K562 (cell line): Measurements from ENCODE around the gene CYTH1. TPM values are rescaled to one million over a fixed set of nuclear protein-coding genes. Genes with fewer than 3 reads are reported as not detected.

Experiments
- BCOR ChIP-seq: fragments of 450-650 bp; IDR thresholded peaks from 2 replicates; pipeline ENCODE4 v1.6.1; 2016
- ERF ChIP-seq: fragments of 450-650 bp; formaldehyde crosslinking; IDR thresholded peaks from 2 replicates; pipeline ENCODE4 v1.4.0; 2020; ENCODE audit warnings: mild to moderate bottlenecking, mixed read lengths
- ESRRA ChIP-seq: fragments of 450-650 bp; IDR thresholded peaks from 2 replicates; pipeline ENCODE4 v1.6.1; 2014; ENCODE audit warnings: low read depth, mild to moderate bottlenecking, moderate library complexity, borderline replicate concordance
- MEIS2 ChIP-seq: fragments of 450-650 bp; IDR thresholded peaks from 2 replicates; pipeline ENCODE4 v1.6.1; 2014; ENCODE audit warnings: mild to moderate bottlenecking; ENCODE audit not compliant: partially characterized antibody
- NFE2 ChIP-seq: IDR thresholded peaks from 2 replicates; pipeline ENCODE4 v1.6.1; 2014; ENCODE audit warnings: antibody characterized with exemption, low read depth
- SMAD1 ChIP-seq: fragments of 150-350 bp; IDR thresholded peaks from 2 replicates; pipeline ENCODE4 v1.6.1; 2014; ENCODE audit warnings: low read length, low read depth; ENCODE audit not compliant: partially characterized antibody
- TAF7 ChIP-seq: fragments of 450-650 bp; IDR thresholded peaks from 2 replicates; pipeline ENCODE4 v1.6.1; 2016; ENCODE audit warnings: missing genetic modification characterization, missing compliant biosample characterization
- ZNF165 ChIP-seq: fragments of 250-450 bp; sonication (Bioruptor Pico); IDR thresholded peaks from 2 replicates; pipeline ENCODE4 v1.4.0; 2020; ENCODE audit warnings: borderline replicate concordance
- ZNF174 ChIP-seq: fragments of 250-450 bp; sonication (Bioruptor Pico); IDR thresholded peaks from 2 replicates; pipeline ENCODE4 v1.4.0; 2020; ENCODE audit warnings: mild to moderate bottlenecking
- ZNF384 ChIP-seq: IDR thresholded peaks from 2 replicates; pipeline ENCODE4 v1.6.1; 2012; ENCODE audit warnings: low read depth, low read length, improper control_type of control experiment
- polyA plus RNA-seq, 8 experiments: library from polyadenylated mRNA; depleted of rRNA in 4 of 8; stranded (reverse) in 5 of 8; unstranded in 3 of 8; fragments of >200 nt; fragmentation: Nextera tagmentation in 2 of 8; fragmentation: Illumina TruSeq in 1 of 8; extraction: Ambion mirVana in 2 of 8; extraction: Trizol in 1 of 8; gene quantifications; 2 replicates each; pipeline versions ENCODE4 v1.2.1 to v1.2.3, GENCODE V29; 2011 to 2014; ENCODE audit warnings: inconsistent platforms in 1 of 8, missing spikeins in 1 of 8
- total RNA-seq, 7 experiments: library from RNA; depleted of rRNA in 6 of 7; stranded (reverse); fragments of >200 nt in 6 of 7; fragmentation: Illumina TruSeq in 2 of 7; extraction: Trizol in 2 of 7; gene quantifications; 2 replicates each; pipeline versions ENCODE4 v1.2.1 to v1.2.3, GENCODE V29; 2011 to 2021; ENCODE audit warnings: low replicate concordance in 1 of 7
- TF ChIP-seq, protein P1 (sequence below): sonication (generic); formaldehyde crosslinking; IDR thresholded peaks from 2 replicates; pipeline ENCODE4 v1.8.1; 2023; ENCODE audit warnings: missing genetic modification reagents, mild to moderate bottlenecking, borderline replicate concordance
- TF ChIP-seq, protein P2 (sequence below): fragments of 450-650 bp; IDR thresholded peaks from 2 replicates; pipeline ENCODE4 v1.6.1; 2016
- TF ChIP-seq, protein P3 (sequence below): sonication (generic); formaldehyde crosslinking; IDR thresholded peaks from 2 replicates; pipeline ENCODE4 v1.8.1; 2023; ENCODE audit warnings: mild to moderate bottlenecking, missing genetic modification reagents

The CYTH1 gene
- total and polyA plus RNA-seq, 9 of the 15 experiments (the other 6 are each of a cell fraction or from before 2014, with no cell fraction given) = 0.52 to 27.7 (median 16.8) TPM

DNA sequence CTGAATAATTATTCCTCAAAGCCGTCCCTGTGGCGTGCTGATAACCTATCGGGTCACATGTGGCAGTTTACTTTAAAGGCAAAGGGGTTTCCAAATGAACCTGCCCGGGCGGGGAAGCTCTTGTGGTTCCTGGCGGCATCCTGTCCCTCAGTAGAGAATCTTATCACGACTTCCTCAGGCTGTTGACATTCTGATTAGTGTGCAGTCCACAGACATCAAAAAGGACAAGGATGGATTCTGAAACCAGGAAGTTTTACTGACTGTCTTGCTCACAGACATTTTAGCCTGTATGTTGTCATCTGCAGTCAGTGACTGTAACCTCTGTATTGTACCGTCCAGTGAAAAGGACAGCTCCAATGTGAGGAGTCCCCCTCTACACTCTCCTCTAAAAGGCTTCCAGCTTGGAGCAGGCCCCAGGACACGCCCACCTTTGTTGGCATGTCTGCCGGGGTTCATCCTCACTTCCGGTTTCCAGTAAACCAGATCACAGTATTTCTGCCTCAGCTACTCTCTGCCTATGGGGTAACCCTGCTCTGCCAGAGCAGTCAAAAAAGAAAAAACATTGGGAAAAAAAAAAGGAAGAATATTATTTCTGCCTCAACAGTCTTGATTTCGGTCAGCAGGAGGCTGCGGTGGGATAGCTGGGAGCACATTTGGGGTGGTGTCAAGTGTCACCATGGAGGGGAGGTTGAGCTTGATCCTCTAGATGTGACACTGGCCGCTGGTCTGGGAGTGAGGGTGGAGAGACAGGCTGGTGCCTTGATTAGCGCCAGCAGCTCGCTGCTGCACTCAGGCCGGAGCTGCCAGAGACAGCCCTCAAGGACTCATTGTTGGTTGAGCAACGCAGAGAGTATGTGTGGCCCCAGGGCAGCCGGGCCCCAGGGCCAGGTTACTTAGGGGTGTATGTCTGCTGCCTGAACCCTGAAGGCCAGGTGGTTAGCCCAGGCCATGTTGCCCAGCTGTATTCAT lies 115.8 kb downstream of the CYTH1 start (continued):
- TF ChIP-seq ZNF165 (CRISPR knock-in tag) (no peak), NFE2 (peak; percentile 39), ZNF384 (0 out of 2 replicates have a peak, but pooled peaks have one; percentile 42), ZNF174 (CRISPR knock-in tag) (no peak), MEIS2 (peak; percentile 94), TAF7 (peak; percentile 71), ESRRA (peak; percentile 92; the same call in 1 of the 2 replicates), BCOR (peak; percentile 95), ERF (CRISPR knock-in tag) (peak; percentile 68; the same call in 1 of the 2 replicates), SMAD1 (peak; percentile 89)
- TF ChIP-seq, protein P1, sequence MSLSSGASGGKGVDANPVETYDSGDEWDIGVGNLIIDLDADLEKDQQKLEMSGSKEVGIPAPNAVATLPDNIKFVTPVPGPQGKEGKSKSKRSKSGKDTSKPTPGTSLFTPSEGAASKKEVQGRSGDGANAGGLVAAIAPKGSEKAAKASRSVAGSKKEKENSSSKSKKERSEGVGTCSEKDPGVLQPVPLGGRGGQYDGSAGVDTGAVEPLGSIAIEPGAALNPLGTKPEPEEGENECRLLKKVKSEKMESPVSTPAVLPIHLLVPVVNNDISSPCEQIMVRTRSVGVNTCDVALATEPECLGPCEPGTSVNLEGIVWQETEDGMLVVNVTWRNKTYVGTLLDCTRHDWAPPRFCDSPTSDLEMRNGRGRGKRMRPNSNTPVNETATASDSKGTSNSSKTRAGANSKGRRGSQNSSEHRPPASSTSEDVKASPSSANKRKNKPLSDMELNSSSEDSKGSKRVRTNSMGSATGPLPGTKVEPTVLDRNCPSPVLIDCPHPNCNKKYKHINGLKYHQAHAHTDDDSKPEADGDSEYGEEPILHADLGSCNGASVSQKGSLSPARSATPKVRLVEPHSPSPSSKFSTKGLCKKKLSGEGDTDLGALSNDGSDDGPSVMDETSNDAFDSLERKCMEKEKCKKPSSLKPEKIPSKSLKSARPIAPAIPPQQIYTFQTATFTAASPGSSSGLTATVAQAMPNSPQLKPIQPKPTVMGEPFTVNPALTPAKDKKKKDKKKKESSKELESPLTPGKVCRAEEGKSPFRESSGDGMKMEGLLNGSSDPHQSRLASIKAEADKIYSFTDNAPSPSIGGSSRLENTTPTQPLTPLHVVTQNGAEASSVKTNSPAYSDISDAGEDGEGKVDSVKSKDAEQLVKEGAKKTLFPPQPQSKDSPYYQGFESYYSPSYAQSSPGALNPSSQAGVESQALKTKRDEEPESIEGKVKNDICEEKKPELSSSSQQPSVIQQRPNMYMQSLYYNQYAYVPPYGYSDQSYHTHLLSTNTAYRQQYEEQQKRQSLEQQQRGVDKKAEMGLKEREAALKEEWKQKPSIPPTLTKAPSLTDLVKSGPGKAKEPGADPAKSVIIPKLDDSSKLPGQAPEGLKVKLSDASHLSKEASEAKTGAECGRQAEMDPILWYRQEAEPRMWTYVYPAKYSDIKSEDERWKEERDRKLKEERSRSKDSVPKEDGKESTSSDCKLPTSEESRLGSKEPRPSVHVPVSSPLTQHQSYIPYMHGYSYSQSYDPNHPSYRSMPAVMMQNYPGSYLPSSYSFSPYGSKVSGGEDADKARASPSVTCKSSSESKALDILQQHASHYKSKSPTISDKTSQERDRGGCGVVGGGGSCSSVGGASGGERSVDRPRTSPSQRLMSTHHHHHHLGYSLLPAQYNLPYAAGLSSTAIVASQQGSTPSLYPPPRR = no peak
- TF ChIP-seq, protein P2, sequence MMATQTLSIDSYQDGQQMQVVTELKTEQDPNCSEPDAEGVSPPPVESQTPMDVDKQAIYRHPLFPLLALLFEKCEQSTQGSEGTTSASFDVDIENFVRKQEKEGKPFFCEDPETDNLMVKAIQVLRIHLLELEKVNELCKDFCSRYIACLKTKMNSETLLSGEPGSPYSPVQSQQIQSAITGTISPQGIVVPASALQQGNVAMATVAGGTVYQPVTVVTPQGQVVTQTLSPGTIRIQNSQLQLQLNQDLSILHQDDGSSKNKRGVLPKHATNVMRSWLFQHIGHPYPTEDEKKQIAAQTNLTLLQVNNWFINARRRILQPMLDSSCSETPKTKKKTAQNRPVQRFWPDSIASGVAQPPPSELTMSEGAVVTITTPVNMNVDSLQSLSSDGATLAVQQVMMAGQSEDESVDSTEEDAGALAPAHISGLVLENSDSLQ = peak; percentile 88
- TF ChIP-seq, protein P3, sequence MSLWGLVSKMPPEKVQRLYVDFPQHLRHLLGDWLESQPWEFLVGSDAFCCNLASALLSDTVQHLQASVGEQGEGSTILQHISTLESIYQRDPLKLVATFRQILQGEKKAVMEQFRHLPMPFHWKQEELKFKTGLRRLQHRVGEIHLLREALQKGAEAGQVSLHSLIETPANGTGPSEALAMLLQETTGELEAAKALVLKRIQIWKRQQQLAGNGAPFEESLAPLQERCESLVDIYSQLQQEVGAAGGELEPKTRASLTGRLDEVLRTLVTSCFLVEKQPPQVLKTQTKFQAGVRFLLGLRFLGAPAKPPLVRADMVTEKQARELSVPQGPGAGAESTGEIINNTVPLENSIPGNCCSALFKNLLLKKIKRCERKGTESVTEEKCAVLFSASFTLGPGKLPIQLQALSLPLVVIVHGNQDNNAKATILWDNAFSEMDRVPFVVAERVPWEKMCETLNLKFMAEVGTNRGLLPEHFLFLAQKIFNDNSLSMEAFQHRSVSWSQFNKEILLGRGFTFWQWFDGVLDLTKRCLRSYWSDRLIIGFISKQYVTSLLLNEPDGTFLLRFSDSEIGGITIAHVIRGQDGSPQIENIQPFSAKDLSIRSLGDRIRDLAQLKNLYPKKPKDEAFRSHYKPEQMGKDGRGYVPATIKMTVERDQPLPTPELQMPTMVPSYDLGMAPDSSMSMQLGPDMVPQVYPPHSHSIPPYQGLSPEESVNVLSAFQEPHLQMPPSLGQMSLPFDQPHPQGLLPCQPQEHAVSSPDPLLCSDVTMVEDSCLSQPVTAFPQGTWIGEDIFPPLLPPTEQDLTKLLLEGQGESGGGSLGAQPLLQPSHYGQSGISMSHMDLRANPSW = no peak
